SK-N-SH (cell line): ENCODE results near the gene BABAM1. TPM values are rescaled to one million over a fixed set of nuclear protein-coding genes. Genes with fewer than 3 reads are reported as not detected.

Experiments
- CTCF ChIA-PET: fragments of 300-600, 350-600 bp; formaldehyde crosslinking; extraction: SDS; loops from one replicate; lab custom pipeline; 2021; lab: Yijun Ruan, JAX
- POLR2A ChIA-PET: fragments of 350-600 bp; sonication (Branson Sonifier 250); formaldehyde crosslinking; extraction: SDS; loops from one replicate; lab custom pipeline; 2020; ENCODE audit warnings: antibody characterized with exemption, inconsistent platforms; lab: Yijun Ruan, JAX
- DNase-seq: peaks from one replicate; pipeline ENCODE4 v3.0.0; 2012
- H2AFZ ChIP-seq: fragments of 200-600 bp; sonication (generic); 2 replicates; pipeline ENCODE4 v1.8.1; 2016; ENCODE audit warnings: antibody characterized with exemption, mild to moderate bottlenecking, low read depth
- H3F3A ChIP-seq: fragments of 200-600 bp; sonication (generic); replicated peaks from 2 replicates; pipeline ENCODE3; 2016; ENCODE audit warnings: antibody characterized with exemption, mild to moderate bottlenecking; ENCODE audit not compliant: insufficient read depth
- H3K27ac ChIP-seq, 2 experiments: fragments of 200-500 bp in 1 of 2; fragments of 200-600 bp in 1 of 2; sonication (Bioruptor generic) in 1 of 2; sonication (generic), shearing (Covaris generic) in 1 of 2; 2 replicates each; pipeline versions ENCODE4 v1.5.1 to v1.6.1; 2014 to 2016; ENCODE audit warnings: low read depth in 2 of 2, inconsistent platforms in 1 of 2, low read length in 1 of 2, mild to moderate bottlenecking in 1 of 2, mixed read lengths in 1 of 2
- H3K27me3 ChIP-seq: fragments of 200-600 bp; sonication (generic), shearing (Covaris generic); 2 replicates; pipeline ENCODE4 v1.6.1; 2016; ENCODE audit warnings: mixed run types; ENCODE audit not compliant: insufficient read depth
- H3K36me3 ChIP-seq, 2 experiments: fragments of 200-500 bp in 1 of 2; fragments of 200-600 bp in 1 of 2; sonication (Bioruptor generic) in 1 of 2; sonication (generic) in 1 of 2; replicated peaks in 1 of 2; 2 replicates each; pipeline versions ENCODE3 to v1.5.1; 2014 to 2016; ENCODE audit warnings: low read length in 1 of 2, mild to moderate bottlenecking in 1 of 2; ENCODE audit not compliant: insufficient read depth in 2 of 2, control insufficient read depth in 1 of 2
- H3K4me1 ChIP-seq, 2 experiments: fragments of 200-500 bp in 1 of 2; fragments of 200-600 bp in 1 of 2; sonication (Bioruptor generic) in 1 of 2; sonication (generic), shearing (Covaris generic) in 1 of 2; 2 replicates each; pipeline versions ENCODE4 v1.5.1 to v1.6.1; 2014 to 2016; ENCODE audit warnings: low read depth in 1 of 2, low read length in 1 of 2, mixed run types in 1 of 2; ENCODE audit not compliant: insufficient read depth in 2 of 2, control insufficient read depth in 1 of 2
- H3K4me2 ChIP-seq: fragments of 200-600 bp; sonication (generic), shearing (Covaris generic); 2 replicates; pipeline ENCODE4 v1.6.1; 2017; ENCODE audit warnings: mixed run types
- H3K4me3 ChIP-seq, 2 experiments: fragments of 200-500 bp in 1 of 2; fragments of 200-600 bp in 1 of 2; sonication (Bioruptor generic) in 1 of 2; sonication (generic), shearing (Covaris generic) in 1 of 2; 2 replicates each; pipeline versions ENCODE4 v1.5.1 to v1.8.1; 2014 to 2016; ENCODE audit warnings: low read depth in 2 of 2, inconsistent platforms in 1 of 2, low read length in 1 of 2, mild to moderate bottlenecking in 1 of 2, mixed read lengths in 1 of 2, moderate library complexity in 1 of 2
- H3K79me2 ChIP-seq: fragments of 200-600 bp; sonication (generic); 2 replicates; pipeline ENCODE4 v1.8.1; 2017; ENCODE audit warnings: mild to moderate bottlenecking; ENCODE audit not compliant: insufficient read depth
- H3K9ac ChIP-seq: fragments of 200-600 bp; sonication (generic); 2 replicates; pipeline ENCODE4 v1.6.1; 2017; ENCODE audit warnings: mixed run types
- H3K9me2 ChIP-seq: fragments of 200-600 bp; sonication (generic); 2 replicates; pipeline ENCODE4 v1.6.1; 2017; ENCODE audit warnings: mixed run types
- H3K9me3 ChIP-seq: fragments of 200-600 bp; sonication (generic); 2 replicates; pipeline ENCODE4 v1.6.1; 2017; ENCODE audit warnings: mixed run types, mild to moderate bottlenecking, moderate library complexity
- H4K20me1 ChIP-seq: fragments of 200-600 bp; sonication (generic); 2 replicates; pipeline ENCODE4 v1.6.1; 2017; ENCODE audit warnings: mild to moderate bottlenecking, mixed run types; ENCODE audit not compliant: insufficient read depth
- CTCF ChIP-seq: fragments of 200-600 bp; sonication (generic); IDR thresholded peaks from 2 replicates; pipeline ENCODE4 v1.6.1; 2017; ENCODE audit warnings: antibody characterized with exemption, mild to moderate bottlenecking, moderate library complexity
- EP300 ChIP-seq, 2 experiments: IDR thresholded peaks; 2 replicates each; pipeline versions ENCODE4 v1.4.0 to v1.6.1; 2012; ENCODE audit warnings: borderline replicate concordance in 1 of 2, low read depth in 1 of 2, low read length in 1 of 2
- EZH2phosphoT487 ChIP-seq: fragments of 200-600 bp; sonication (generic); IDR thresholded peaks from 2 replicates; pipeline ENCODE4 v1.6.1; 2017; ENCODE audit warnings: low read depth, mixed run types, mild to moderate bottlenecking, antibody characterized with exemption, moderate library complexity, borderline replicate concordance
- FOXJ3 ChIP-seq: sonication (generic); formaldehyde crosslinking; IDR thresholded peaks from 2 replicates; pipeline ENCODE4 v1.5.1; 2020; ENCODE audit warnings: mild to moderate bottlenecking, missing genetic modification reagents
- GATA2 ChIP-seq: sonication (generic); formaldehyde crosslinking; IDR thresholded peaks from 2 replicates; pipeline ENCODE4 v1.5.0; 2020; ENCODE audit warnings: mild to moderate bottlenecking, missing genetic modification reagents
- IRF3 ChIP-seq: fragments of 150-350 bp; IDR thresholded peaks from 2 replicates; pipeline ENCODE4 v1.6.1; 2016; ENCODE audit warnings: mild to moderate bottlenecking, low read depth, low read length
- JUND ChIP-seq: IDR thresholded peaks from 2 replicates; pipeline ENCODE4 v1.4.0; 2012
- MAX ChIP-seq: IDR thresholded peaks from 2 replicates; pipeline ENCODE4 v1.4.0; 2012; ENCODE audit warnings: low read depth
- MXI1 ChIP-seq: IDR thresholded peaks from 2 replicates; pipeline ENCODE4 v1.6.1; 2012; ENCODE audit warnings: mild to moderate bottlenecking, low read depth, low read length, improper control_type of control experiment
- NRF1 ChIP-seq: IDR thresholded peaks from 2 replicates; pipeline ENCODE4 v1.6.1; 2012; ENCODE audit warnings: low read depth, mild to moderate bottlenecking, low read length
- REST ChIP-seq: IDR thresholded peaks from 2 replicates; pipeline ENCODE4 v1.6.1; 2012; ENCODE audit warnings: mild to moderate bottlenecking, low read depth, low read length, moderate library complexity
- RFX5 ChIP-seq: IDR thresholded peaks from 2 replicates; pipeline ENCODE4 v1.6.1; 2012; ENCODE audit warnings: mild to moderate bottlenecking, improper control_type of control experiment, low read length
- RXRA ChIP-seq: IDR thresholded peaks from 2 replicates; pipeline ENCODE4 v1.4.0; 2012; ENCODE audit warnings: low read depth, mild to moderate bottlenecking, borderline replicate concordance
- TAF1 ChIP-seq: IDR thresholded peaks from 2 replicates; pipeline ENCODE4 v1.6.1; 2012; ENCODE audit warnings: low read depth, mild to moderate bottlenecking, low read length, moderate library complexity, borderline replicate concordance
- YY1 ChIP-seq: IDR thresholded peaks from 2 replicates; pipeline ENCODE4 v1.4.0; 2012; ENCODE audit warnings: low read depth, mild to moderate bottlenecking
- WGBS: methylation state at CpG from one replicate; pipeline ENCODE4 v1.1.6; 2017; ENCODE audit warnings: low lambda C conversion rate; 5-methylcytosine and 5-hydroxymethylcytosine counted together
- polyA plus RNA-seq, 3 experiments: library from polyadenylated mRNA; depleted of rRNA; stranded (reverse); fragments of >200 nt; gene quantifications; 2 replicates each; pipeline ENCODE4 v1.2.3, GENCODE V29; 2012

Gene BABAM1
- polyA plus RNA-seq, 1 of the 3 experiments (the other 2 are of a cell fraction): 192 TPM

- H3K4me1 ChIP-seq: peaks cover 0 to 5% of the 10 kb centered on the region in 2 experiments; a peak in 1 of 4 replicates
- H3K9me2 ChIP-seq: no peaks in the 10 kb centered on the region
- no peaks in the 10 kb centered on the region for H4K20me1 ChIP-seq
- no peaks in the 10 kb centered on the region for H3K27me3 ChIP-seq
- DNase-seq: no peak
- CTCF ChIA-PET: no interaction called here
- no peaks in the 10 kb centered on the region for H3K79me2 ChIP-seq
- 86% methylated on average over 18 of the region's 18 CpGs for WGBS
- no peaks in the 10 kb centered on the region for H3K9me3 ChIP-seq
- TF ChIP-seq MAX (no peak), REST (no peak), YY1 (no peak), RFX5 (no peak), NRF1 (no peak), RXRA (no peak), EZH2phosphoT487 (no peak), GATA2 (CRISPR knock-in tag) (no peak), EP300 (IDR thresholded peaks at IDR 0.05; ENCODE audit: borderline replicate concordance in 1 of 2, low read depth in 1 of 2, low read length in 1 of 2) (no peak), CTCF (no peak), JUND (no peak), FOXJ3 (no peak), TAF1 (no peak), IRF3 (no peak), MXI1 (no peak)
- TF ChIP-seq, all 33 proteins: peak for 0
- Histone ChIP-seq H3K9ac (no peak overlapping the region), H3K4me2 (no peak overlapping the region), H3F3A (peaks cover 13% of the 10 kb centered on the region), H3K36me3 (no peaks in the 10 kb centered on the region), H2AFZ (no peak overlapping the region), H3K27ac (no peak overlapping the region), H3K4me3 (no peak overlapping the region)
- POLR2A ChIA-PET: no interaction called here
Observed at GRCh38 chr19:17285415-17286135, 18.3 kb downstream of the BABAM1 start.
